Right lobe of liver (tissue), 6 donors: ENCODE measurements around the gene METRNL. TPM values are rescaled to one million over a fixed set of nuclear protein-coding genes. Genes with fewer than 3 reads are reported as not detected.

Source experiments
- ATAC-seq, 4 donors: fragments of 200-7000 bp; cut with Tn5 transposase; one replicate each; pipeline ENCODE4 v1.9.1; 2020; ENCODE audit warnings: mild to moderate bottlenecking in 4 of 4, moderate library complexity in 4 of 4
- DNase-seq, 3 donors: peaks; one replicate each; pipeline ENCODE4 v3.0.0-alpha.2; 2020
- H3K27ac ChIP-seq, 3 donors: fragments of 200-600 bp; one replicate each; pipeline ENCODE4 v1.8.0; 2022
- H3K27me3 ChIP-seq, 2 donors: fragments of 200-600 bp; one replicate each; pipeline ENCODE4 v1.8.0; 2022
- H3K36me3 ChIP-seq, 4 donors: fragments of 200-600 bp; sonication (generic) in 1 of 4; one replicate each; pipeline versions ENCODE4 v1.5.1 to v1.8.0; 2017 to 2022; ENCODE audit warnings: control low read depth in 1 of 4
- H3K4me1 ChIP-seq, 4 donors: fragments of 200-600 bp; sonication (generic) in 1 of 4; one replicate each; pipeline versions ENCODE4 v1.5.1 to v1.8.0; 2017 to 2022; ENCODE audit warnings: control low read depth in 1 of 4
- H3K4me3 ChIP-seq, 3 donors: fragments of 200-600 bp; one replicate each; pipeline ENCODE4 v1.8.0; 2022
- H3K9me3 ChIP-seq, 4 donors: fragments of 200-600 bp; sonication (generic) in 1 of 4; one replicate each; pipeline versions ENCODE4 v1.5.1 to v1.8.0; 2017 to 2022; ENCODE audit warnings: control low read depth in 1 of 4
- POLR2A ChIP-seq: fragments of 450-650 bp; IDR thresholded peaks from one replicate; pipeline ENCODE4 v1.6.1; 2017; ENCODE audit warnings: antibody characterized with exemption, mild to moderate bottlenecking
- WGBS: methylation state at CpG from one replicate; pipeline ENCODE4 v1.1.6; 2018; ENCODE audit warnings: low coverage, low lambda C conversion rate; ENCODE audit not compliant: insufficient coverage; ENCODE audit errors: missing lambda C conversion rate; 5-methylcytosine and 5-hydroxymethylcytosine counted together
- intact Hi-C, 2 donors: fragments of 100-400 bp; cut with DNase I; formaldehyde crosslinking; loops; one replicate each; pipeline versions ENCODE4 v1.11.2 to v1.14.1; 2022
- total RNA-seq, 6 experiments: library from RNA; depleted of rRNA in 2 of 6; stranded (reverse); fragments of >200 nt in 2 of 6; fragmentation: NEBNext Ultra II Directional in 3 of 6; extraction: Animal tissue kit (Norgen Biotek cat#: 25700) in 3 of 6; gene quantifications; one replicate each; pipeline versions ENCODE4 v1.1.0 to v1.2.4, GENCODE V29; 2016 to 2023
- TF ChIP-seq, protein P1 (sequence below), 4 donors: fragments of 200-600 bp in 3 of 4; fragments of 450-650 bp in 1 of 4; IDR thresholded peaks; one replicate each; pipeline versions ENCODE4 v1.5.1 to v1.8.0; 2016 to 2022; ENCODE audit warnings: antibody characterized with exemption in 4 of 4, mild to moderate bottlenecking in 2 of 4
- donor health status: DM: no; HTN: yes; CAD: no.
- donor health status: DM: no; HTN: no; CAD: no.
- donor health status: DM: no; HTN: no; CAD: no.
- donor health status: DM: no; HTN: yes; CAD: no.
- donor health status: DM: no; HTN: yes; CAD: no.

METRNL gene
- total RNA-seq, 6 experiments from 2014 or later, result 2.3 to 18.6 (median 5.9) TPM

DNA sequence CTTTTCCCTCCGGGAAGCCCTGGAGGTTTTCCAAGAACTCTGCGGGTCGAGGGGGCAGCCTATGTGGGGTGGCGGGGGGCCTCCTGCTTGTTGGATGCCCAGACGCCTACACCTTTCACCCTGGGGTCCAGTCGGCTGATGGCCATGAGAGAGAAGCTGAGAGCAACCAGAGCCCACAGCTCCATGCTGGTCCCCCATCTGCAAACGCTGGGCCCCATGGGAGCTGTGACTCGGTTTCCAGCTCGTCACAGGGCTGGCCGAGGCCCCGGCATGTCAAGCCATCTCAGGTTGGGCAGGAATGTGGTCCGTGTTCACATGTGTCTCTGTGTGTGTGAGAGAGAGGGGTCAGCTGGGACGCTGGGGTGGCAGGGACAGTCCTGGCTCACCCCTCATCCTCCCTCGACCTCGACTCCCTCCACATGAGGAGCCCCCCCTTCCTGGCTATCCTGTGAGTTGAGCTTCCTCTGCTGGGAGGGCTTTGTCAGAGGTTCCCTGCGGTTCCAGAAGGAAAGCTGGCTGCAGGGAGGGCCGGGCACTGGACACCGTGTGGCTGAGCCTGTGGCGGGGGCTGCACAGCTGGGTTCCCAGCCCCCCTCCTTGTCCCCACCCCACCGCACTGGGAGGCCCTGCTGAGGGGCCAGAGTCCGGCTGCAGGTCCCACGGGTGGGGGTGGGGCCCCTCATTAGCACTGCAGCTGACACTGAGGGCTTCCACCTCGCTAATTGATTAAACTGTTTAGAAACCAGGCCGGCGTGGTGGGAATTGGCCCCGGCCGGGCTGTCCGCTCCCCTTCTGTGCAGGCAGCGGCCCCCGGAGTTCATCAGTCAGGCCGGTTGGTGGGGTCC lies 19.1 kb downstream of the METRNL start:
- ATAC-seq, result peak in 3 of 4 donors; percentile 1 to 8 (median 4)
- WGBS, result 25% methylated on average over 7 of the region's 31 CpGs

DNA sequence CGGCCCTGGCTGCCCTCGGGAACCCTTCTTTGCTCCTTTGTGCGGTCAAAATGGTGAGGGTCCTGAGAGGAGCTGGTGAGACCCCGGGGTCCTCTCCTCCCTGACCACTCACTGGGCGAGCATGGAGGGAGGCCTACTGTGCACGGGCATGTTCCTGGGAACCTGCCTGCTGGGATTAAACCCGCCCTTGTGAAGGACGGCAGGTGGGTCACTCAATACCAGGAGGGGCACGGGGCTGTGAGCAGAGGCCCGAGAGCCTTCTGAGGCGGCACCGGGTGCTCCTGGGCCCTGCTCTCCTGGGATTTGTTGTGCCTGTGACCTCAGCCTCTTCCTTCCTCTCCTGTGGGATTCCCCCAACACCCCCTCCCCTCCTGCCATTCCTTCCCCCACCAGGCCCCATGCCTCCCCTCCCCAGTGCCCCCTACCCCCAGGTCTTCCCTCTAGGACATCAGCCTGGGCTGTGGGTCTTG lies 19.7 kb downstream of the METRNL start:
- peak in 2 of 4 donors; percentile 3 for ATAC-seq
- TF ChIP-seq POLR2A, result no peak
- TF ChIP-seq, protein P1, sequence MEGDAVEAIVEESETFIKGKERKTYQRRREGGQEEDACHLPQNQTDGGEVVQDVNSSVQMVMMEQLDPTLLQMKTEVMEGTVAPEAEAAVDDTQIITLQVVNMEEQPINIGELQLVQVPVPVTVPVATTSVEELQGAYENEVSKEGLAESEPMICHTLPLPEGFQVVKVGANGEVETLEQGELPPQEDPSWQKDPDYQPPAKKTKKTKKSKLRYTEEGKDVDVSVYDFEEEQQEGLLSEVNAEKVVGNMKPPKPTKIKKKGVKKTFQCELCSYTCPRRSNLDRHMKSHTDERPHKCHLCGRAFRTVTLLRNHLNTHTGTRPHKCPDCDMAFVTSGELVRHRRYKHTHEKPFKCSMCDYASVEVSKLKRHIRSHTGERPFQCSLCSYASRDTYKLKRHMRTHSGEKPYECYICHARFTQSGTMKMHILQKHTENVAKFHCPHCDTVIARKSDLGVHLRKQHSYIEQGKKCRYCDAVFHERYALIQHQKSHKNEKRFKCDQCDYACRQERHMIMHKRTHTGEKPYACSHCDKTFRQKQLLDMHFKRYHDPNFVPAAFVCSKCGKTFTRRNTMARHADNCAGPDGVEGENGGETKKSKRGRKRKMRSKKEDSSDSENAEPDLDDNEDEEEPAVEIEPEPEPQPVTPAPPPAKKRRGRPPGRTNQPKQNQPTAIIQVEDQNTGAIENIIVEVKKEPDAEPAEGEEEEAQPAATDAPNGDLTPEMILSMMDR (IDR thresholded peaks at IDR 0.05), result no peak
- Histone ChIP-seq H3K4me1 (no peaks in the 10 kb centered on the region), H3K36me3 (peaks cover 0 to 7% (median 0%) of the 10 kb centered on the region in 4 donors), H3K27me3 (no peaks in the 10 kb centered on the region), H3K4me3 (no peak overlapping the region), H3K27ac (no peak overlapping the region), H3K9me3 (no peaks in the 10 kb centered on the region)
- WGBS, result 40% methylated on average over 1 of the region's 12 CpGs
- DNase-seq, result no peak
- intact Hi-C loops, result no loop called here

More for the DNA sequence above, 19.1 kb downstream of the METRNL start:
- TF ChIP-seq, protein P1 (IDR thresholded peaks at IDR 0.05), result no peak
- TF ChIP-seq POLR2A, result no peak
- Histone ChIP-seq H3K9me3 (no peaks in the 10 kb centered on the region), H3K27me3 (no peaks in the 10 kb centered on the region), H3K4me1 (no peaks in the 10 kb centered on the region), H3K36me3 (peaks cover 0 to 7% (median 0%) of the 10 kb centered on the region in 4 donors), H3K4me3 (no peak overlapping the region), H3K27ac (no peak overlapping the region)
- intact Hi-C loops, result no loop called here
- no peak for DNase-seq

DNA sequence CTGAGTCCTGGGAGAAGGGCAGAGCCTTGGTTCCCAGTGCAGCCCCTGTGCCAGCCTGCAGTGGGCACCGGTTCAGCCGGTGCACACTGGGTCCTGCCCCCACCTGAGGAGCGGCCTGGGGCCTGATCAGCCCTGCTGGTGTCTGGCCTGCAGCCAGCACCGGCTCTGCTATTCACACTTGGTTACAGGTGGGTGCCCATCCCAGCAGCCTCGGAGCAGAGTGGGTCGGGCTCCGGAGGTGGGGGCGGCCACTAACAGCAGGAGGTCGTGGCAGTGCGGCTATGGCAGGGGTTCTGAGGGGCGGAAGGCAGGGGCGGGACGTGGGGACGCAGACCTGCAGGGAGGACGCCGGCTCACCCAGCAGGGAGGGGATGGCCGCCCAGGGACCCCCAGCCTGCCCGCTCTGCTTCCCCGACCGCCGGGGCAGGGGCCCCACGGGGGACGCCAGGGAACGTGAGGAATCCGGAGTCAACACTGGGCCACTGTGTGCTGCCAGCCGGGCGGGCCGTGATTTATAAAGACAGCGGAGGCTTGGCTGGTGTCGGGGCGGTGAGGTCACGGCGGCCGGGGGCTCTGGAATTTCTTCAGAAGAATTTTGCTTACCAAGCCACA lies 20.3 kb downstream of the METRNL start:
- intact Hi-C loops, result no loop called here
- Histone ChIP-seq H3K9me3 (no peaks in the 10 kb centered on the region), H3K36me3 (peaks cover 0 to 7% (median 0%) of the 10 kb centered on the region in 4 donors), H3K4me3 (no peak overlapping the region), H3K4me1 (no peaks in the 10 kb centered on the region), H3K27ac (no peak overlapping the region), H3K27me3 (no peaks in the 10 kb centered on the region)
- TF ChIP-seq POLR2A, result no peak
- TF ChIP-seq, protein P1 (IDR thresholded peaks at IDR 0.05), result no peak
- ATAC-seq (peak in 2 of 4 donors; percentile 3 to 4), DNase-seq (no peak)
- 7% methylated on average over 24 of the region's 34 CpGs for WGBS

DNA sequence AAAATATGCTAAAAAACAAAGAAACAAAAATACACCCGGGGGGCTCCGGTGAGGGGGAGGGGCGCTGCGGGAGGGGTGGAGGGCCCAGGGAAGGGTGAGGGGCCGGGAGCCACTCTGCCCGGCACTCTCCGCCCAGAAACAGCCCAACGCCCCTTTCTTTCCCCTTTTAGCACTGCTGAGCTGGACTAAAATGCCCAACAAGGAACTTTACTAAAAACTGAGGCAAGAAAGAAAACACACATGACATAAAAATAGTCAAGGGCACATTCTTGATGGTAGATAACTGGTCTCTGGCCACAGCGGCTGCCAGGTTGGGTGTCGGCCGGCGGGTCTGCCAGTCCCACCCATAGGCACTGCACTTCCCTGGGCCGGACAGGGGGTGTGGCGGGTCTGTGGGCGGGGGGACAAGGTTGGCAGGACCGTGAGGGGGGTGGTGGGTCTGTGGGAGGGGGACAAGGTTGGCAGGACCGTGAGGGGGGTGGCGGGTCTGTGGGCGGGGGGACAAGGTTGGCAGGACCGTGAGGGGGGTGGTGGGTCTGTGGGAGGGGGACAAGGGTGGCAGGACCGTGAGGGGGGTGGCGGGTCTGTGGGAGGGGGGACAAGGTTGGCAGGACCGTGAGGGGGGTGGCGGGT lies 20.9 kb downstream of the METRNL start:
- peaks cover 0 to 3% (median 0%) of the 10 kb centered on the region in 4 donors for H3K36me3 ChIP-seq
- H3K4me1 ChIP-seq, result no peaks in the 10 kb centered on the region
- ATAC-seq, result peak in 2 of 4 donors; percentile 9 to 10
- no peak overlapping the region for H3K4me3 ChIP-seq
- no peak for TF ChIP-seq POLR2A
- TF ChIP-seq, protein P1 (IDR thresholded peaks at IDR 0.05), result no peak
- no peak overlapping the region for H3K27ac ChIP-seq
- no peaks in the 10 kb centered on the region for H3K9me3 ChIP-seq
- intact Hi-C loops, result no loop called here
- WGBS, result 26% methylated on average over 23 of the region's 24 CpGs
- H3K27me3 ChIP-seq, result no peaks in the 10 kb centered on the region
- no peak for DNase-seq
